Activated CD8-positive, alpha-beta memory T cell treated with anti-CD3 and anti-CD28 coated beads for 4 hours (primary cell): ENCODE measurements around the gene TRUB2.
"Not testable (repeated sequence)": the region's sequence is repeated elsewhere in the genome, so short reads cannot be mapped to it uniquely, and the experiment has no call there.

Experiments
- DNase-seq, 2 donors: peaks; one replicate each; pipeline ENCODE4 v3.0.0-alpha.2; 2020; ENCODE audit warnings: low read depth in 2 of 2

TRUB2 gene

DNA sequence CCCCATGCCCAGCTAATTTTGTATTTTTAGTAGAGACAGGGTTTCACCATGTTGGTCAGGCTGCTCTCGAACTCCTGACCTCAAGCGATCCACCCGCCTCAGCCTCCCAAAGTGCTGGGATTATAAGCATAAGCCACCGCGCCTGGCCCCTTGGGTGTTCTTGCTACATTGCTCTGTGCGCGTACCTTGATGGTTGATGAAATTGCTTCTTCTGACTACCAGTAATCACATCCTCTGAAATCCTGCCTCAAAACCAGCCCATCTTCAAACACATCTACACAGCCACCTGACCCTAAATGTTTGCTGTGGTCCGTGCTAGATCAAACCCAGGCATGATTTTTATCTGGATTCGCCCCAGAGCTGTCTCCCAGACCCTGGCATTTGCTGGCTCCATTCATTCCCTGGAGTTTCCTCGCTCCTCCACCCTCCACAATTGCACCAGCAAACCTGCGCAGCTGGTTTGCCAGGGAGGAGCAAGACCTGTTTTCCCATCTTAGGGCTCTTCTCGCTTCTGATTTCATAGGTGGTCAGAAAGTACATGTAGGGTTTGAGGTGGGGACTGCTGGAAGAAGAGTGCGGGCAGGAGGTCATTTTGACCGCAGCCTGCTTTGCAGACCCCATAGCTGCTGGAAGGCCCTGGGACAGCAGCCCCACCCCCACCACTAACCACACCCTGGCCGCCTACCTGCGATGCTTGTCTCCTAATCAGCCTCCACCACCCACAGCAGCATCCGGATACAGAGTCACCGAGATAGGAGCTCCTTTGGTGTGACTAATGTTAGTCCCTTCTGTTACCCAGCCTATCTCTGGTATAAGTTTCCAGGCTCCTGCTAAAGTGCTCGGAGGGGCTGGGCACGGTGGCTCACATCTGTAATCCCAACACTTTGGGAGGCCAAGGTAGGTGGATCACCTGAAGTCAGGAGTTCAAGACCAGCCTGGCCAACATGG is 23.4 kb downstream of the TRUB2 start:
- no peak for DNase-seq

DNA sequence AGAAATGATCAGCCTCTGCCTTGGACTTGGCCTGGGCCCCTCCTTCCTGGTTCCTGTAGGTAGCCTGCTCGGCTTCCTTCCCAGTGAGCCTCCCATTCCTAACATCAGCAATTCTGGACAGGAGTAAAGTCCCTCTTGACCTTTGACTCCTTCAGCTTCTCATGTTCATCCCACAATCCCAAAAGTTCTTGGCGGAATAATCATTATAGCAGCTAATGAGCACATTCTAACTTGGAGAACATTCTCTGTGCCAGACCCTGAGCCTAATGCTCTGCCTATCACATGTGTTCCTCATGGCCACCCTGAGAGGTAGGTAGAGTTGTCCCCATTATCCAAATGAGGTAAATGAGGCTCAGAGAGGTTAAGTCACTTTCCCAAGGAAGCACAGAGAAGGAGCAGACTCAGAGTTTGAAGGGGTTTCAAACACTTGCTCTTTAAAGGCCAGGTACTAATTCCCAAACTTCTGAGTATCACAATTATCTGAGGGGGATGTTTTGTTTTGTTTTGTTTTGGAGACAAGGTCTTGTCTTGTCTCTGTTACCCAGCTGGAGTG is 24.9 kb downstream of the TRUB2 start:
- no peak for DNase-seq

DNA sequence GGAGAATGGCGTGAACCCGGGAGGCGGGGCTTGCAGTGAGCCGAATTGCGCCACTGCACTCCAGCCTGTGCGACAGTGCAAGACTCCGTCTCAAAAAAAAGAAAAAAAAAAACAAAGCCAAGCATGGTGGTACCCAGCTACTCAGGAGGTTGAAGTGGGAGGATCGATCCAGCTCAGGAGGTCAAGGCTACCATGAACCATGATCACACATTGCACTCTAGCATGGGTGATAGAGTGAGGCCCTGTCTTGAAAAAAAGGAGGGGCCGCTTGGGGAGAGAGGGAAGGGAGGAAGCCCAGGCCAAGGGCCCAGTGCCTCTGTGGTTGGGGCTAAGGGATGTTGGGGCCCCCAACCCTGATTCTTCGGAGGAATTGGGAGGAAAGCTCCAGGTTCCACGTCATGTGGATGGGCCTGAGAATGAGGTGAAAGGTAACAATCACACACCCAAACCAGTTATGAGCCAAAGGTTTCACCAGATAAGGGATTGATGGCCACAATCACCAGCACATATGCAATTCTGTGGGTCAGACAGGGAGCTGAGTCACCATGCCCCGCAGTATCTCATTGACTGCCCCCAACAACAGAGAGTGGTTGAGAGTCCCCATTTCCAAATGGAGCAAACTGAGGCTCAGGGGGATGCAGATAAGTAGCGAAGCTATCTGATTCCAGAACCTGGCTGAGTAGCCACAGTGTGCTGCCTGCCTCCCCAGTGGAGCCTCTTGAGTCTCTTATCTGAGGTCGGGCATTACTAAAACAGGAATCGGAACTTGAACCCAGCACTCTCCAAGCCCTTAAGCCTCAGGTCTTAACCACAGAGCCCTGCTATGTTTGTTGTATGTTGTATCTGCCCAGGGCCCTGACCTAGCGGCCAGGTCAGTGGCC is 25.7 kb downstream of the TRUB2 start:
- DNase-seq, result no peak

DNA sequence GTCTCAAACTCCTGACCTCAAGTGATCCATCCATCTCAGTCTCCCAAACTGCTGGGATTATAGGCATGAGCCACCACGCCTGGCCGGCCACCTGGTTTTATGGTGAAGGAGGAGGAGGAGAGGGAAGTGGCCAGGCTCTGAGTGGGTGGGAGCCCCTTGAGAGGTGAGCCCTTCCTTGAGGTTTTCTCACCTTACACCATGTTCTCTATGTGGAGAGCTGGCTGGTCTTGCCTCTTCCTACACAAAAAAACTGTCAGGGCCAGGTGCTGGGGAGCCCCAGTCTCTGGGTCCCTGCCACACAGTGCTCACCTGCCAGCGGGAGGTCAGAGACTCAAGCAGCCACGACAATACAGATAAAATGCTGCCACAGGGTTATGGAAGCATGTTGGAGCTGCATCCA is 28.1 kb downstream of the TRUB2 start:
- no peak for DNase-seq

DNA sequence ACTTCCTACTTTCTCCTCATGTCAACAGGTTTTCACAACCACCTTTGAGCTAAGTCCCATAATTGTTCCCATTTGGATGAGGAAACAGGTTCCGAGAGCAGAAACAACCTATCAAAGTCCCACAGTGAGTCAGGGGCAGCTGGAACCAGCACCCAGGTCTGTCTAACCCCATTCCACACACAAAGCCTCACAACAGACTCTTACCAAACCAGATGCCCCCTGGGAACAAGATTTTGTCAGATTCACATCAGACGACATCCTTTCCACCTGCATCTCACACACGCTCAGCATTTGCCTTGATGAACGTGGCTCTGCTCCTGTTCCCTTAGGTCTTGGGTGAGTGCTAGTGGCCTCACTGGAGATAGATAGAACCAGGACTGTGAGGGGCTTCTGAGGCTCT is 29.2 kb downstream of the TRUB2 start:
- no peak for DNase-seq

DNA sequence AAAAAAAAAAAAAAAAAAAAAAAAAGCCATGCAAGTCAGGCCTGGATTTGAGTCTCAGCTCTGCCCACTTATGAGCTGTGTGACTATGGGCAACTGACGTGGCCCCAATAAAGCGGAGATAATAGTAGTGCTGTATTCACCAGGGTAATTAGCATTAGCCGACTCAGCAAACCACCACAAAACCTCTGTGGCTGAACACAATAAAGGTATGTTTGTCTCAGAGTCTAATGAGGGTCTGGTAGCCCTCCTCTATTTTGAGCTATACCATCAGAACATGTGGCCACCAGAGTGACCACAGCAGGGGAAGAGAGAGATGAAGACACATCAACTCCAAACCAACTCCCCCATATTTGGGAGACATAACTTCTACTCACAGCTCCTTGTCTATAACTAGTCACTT is 30.2 kb downstream of the TRUB2 start:
- DNase-seq, result no peak

DNA sequence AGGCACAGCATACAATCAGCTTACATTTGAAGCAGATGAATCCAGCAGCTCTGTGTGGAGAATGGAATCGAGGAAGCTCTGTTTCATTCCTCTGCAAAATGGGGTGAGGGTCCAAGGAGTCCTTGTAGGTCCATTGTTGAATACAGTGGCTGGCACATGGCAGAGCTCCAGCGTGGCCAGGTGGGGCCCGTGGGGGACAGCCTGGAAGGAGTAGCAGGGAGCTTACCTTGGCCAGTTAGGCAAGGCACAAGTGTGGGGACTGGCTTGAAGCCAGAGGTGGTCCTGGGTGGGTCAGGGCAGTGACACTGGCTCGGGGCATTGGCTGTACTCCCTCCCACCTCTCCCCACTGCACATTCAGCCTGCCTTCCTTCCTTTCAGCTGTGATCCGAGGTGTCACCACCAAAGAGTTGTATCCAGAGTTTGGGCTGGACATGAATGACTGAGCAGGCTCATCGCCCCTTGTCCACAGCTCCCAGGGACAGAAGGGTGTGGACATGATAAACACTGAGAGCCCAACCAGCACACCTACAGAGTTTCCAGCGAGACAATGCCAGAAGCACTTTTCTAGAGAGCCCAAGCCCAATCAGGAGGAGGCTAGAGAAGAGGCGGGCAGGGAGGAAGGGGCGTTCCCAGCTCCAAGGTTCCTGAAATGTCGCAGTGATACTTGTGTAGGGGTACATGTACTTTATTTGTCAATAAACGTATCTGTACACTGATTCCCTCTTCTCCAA is 33.8 kb downstream of the TRUB2 start:
- DNase-seq, result no peak

DNA sequence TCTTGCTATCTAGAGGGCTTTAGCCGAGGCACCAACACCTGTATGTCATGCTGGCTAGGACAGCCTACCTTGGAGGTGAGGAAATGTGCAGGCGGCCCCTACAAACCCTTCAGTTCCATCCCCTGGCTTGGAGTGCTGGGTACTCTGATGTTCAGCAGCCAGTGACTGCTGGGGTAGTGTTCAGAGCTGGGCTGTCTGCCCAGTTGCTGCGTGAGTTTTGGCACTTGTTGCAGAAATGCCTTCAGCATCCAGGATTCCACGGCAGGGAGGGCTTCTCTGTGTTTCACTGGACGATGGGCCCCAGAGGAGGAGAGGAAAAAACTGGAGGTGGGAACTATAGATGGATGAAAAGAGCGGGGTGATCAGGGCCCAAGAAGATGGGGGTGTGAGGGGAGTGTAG is 35.8 kb downstream of the TRUB2 start:
- DNase-seq, result no peak

DNA sequence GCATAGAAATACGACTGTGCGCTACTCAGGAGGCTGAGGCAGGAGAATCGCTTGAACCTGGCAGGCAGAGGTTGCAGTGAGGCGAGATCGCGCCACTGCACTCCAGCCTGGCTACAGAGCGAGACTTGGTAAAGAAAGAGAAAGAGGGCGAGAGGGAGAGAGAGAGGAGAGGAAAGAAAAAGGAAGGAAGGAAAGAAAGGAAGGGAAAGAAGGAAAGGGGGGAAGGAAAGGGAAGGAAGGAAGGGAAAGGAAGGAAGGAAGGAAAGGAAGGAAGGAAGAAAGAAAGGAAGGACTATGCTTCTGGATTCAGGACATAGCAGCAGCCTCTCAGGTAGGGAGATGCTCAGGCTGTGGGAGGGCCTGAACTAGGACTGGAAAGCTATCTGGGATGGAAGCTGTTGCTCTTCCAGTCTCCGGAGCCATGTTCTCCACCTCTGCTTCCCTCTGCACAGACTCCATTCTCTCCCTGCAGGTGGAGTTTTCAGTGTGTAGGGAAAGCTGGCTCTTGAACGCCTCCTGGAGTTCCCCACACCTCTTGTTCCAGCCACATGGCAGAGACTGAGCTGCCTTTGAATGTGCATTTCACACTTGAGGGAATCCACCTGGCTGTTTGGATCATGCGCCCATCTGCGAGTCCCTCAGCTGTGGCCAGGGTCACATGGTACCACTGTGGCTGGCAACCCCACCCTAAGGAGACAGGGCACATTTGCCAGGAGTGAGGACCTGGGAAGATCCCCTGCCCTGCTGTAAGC is 37.0 kb downstream of the TRUB2 start:
- no peak for DNase-seq

DNA sequence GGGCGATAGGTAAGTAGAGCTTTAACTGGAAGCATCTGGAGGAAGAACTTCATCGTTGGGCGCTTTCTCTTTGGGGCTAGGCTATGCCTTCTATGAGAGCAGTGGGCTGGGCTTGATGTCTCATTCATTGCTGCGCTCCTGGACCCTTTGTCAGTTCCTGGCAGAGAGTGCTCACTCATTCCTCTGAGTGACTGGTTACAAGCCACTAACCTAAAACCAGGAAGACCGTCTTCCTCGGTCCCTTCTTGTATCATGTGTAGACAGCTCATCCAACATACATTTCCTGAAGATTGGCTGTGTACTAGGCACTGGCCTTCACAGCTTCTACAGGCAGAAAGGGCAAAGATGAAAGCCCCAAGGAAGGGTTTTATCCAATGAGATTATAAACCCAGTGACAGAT is 39.7 kb downstream of the TRUB2 start:
- DNase-seq, result no peak

DNA sequence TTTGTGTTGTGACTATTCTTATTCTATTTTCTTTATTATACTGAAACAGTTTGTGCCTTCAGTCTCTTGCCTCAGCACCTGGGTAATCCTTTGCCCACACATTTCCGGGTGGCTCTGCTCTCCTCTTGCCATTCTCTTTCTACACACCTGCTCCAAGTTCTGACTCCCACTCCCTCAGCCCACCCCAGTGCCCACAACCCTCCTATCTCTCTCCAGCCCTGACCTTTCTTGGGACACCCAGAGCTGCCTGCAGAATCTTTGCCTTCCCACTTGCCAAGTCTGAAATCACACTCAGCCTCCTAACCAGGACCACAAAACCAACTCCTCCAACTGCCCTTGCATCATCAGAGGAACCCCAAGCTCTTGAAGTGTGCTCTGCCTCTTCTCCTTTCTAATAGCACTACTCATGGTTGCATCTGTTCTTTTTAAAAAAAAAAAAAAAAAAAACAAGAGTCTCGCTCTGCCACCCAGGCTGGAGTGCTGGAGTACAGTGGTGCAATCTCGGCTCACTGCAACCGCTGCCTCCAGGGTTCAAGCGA is 42.1 kb downstream of the TRUB2 start:
- DNase-seq, result no peak

DNA sequence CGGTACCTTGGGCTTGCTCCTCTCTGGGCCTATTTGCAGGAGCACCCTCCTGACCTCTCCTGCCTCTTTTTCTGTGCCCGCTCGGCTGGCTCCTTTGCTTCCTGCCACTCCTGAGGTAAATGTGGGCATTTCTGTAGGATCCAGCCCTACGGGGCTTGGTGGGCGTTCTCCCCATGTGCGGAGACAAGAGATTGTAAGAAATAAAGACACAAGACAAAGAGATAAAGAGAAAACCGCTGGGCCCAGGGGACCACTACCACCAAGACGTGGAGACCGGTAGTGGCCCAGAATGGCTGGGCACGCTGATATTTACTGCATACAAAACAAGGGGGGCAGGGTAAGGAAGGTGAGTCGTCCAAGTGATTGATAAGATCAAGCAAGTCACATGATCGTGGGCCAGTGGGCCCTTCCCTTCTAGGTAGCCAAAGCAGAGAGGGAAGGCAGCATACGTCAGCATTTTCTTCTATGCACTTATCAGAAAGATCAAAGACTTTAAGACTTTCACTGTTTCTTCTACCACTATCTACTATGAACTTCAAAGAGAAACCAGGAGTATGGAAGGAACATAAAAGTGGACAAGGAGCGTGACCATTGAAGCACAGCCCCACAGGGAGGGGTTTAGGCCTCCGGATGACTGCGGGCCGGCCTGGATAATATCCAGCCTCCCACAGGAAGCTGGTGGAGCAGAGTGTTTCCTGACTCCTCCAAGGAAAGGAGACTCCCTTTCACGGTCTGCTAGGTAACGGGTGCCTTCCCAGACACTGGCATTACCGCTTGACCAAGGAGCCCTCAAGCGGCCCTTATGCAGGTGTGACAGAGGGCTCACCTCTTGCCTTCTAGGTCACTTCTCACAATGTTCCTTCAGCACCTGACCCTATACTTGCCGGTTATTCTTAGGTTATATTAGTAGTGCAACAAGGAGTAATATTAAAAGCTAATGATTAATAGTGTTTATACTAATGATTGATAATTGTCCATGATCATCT is 42.9 kb downstream of the TRUB2 start:
- not testable (repeated sequence) for DNase-seq

DNA sequence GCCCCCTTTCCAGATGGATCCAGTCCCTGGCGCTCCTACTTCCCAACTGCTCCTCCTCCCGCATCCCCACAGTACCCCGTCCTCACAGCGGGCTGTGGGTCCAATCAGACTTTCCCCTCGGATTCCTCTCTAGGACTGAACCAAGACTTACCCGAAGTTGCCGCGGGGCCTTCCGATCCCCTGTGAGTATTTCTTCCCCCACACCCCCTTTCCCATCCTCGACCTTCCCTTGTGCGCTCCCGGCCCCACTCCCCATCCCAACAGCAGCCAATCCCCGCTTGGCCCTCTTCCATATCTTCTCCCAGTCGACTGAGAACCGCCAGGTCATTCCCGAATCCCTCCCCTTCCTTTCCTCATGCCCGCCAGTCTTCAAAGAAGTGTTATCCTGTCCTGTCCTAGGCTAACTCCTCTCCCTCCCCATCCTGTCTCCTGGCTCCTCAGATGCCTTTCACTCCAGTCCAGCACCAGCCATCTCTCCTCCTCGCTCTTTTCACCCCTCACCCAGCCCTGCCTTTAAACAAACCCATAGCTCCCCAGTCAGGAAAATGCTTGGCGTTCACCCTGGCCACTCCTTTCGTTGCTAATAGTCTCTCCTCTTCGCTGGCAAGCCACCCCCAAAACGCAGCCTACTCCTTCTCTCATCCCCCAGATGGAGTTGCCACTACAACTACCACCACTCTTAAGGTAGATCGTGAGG is 45.5 kb downstream of the TRUB2 start:
- DNase-seq, result no peak

DNA sequence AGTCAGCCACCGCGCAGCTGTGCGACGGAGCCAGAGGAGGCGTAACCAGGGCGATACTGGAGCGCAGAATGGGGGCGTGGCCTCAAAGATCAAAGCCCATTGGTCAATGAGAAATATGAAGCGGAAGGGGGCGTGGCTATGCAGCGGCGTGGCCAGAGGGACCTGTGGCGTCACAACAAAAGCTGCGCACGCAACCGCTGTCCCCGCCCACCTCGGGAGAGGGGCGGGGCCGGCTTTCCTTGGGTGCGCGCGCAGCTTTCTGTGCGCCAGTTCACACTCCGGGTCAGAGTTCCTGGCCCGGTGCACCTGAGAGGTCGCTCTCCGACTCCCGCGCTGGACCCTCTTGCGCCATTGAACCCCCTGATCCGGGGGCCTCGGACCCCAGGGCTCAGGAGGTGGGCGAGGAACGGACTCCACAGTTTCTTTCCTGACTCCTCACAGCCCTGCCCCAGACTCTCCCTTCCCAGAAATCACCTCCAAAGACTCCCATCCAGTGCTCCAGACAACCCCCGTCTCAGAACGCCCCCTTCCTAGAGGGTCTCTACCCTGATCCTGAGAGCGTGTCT is 46.2 kb downstream of the TRUB2 start, which contains the start of gene SWI5:
SWI5 (plus strand) TSS at position 269 of the 566 bp plus-strand sequence.
- DNase-seq, result peak; percentile 100

DNA sequence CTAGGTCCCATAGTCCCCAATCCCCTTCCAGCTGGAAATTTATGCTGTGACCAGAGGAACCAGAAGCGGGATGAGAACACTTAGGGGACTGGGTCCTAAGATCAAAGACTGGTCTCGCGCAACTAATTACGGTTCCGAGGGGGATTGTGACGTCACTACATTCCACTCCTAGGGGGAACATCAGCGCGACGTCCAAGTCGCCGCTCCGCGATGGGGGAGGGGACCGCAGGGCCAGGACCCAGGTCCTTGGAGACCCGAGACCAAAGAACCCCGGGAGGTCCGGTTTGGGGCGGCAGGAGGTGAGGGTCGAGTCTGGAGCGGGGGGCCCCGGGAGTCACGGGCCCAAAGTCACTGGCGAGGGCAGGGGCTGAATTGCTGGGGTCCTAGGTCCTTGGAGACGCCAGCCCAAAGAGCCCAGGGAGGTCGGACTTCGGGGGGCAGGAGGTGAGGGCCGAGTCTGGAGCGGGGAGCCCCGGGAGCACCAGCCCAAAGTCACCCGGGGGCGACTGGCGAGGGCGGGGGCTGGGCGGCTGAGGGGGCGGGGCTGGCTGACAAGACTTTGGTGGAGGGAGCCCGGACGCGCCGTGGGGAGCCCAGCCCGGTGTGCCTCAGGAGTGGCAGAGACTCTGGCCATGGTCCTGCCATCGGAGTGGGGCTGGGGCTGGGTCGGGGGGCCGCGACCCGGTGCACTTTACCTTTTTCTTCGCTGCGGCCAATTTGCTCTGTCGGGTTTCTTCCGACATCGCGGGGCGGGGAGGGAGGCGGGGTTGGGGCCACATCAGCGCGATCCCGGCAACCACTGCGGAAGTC is 46.8 kb downstream of the TRUB2 start, which contains the start of gene GOLGA2:
GOLGA2 (minus strand) TSS at position 810 of the 810 bp plus-strand sequence; CDS start at position 779, 31 bp downstream.
- DNase-seq, result no peak

DNA sequence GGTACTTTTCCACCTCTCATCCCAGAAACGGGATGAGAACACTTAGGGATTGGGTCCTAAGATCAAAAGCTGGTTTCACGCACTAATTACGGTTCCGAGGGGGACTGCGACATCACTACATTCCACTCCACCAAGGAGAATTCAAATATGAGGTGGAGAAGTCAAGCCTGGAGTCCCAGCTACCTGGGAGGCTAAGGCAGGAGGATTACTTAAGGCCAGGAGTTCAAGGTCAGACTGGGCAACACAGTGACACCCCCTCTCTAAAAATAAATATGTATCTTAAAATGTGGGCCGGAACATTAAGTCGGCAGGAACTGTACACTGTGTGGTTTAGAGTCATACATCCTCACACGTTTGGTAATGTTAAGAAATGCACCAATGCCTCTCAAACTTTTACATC is 48.0 kb downstream of the TRUB2 start:
- no peak for DNase-seq

DNA sequence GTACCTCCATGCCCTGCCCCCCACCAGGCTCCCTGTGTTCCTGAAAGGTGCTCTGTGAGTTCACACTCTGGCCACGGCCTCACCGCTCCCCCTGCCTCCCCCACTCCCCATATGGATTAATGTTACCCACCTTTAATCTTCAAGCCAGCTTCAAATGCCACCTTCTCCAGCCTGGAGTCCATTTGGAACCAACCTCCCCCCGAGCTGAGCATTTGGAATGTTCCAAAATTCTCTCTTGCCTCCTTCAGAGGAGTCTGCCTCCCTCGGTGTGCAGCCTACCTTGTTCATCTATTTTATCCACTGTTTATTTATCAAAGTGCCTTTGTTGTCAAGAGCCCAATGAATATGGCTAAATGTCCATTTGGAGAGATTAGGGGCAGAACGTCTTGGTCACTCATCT is 50.7 kb downstream of the TRUB2 start:
- DNase-seq, result no peak
